H1 (cell line): Measurements from ENCODE around the gene SS18L1. TPM values are rescaled to one million over a fixed set of nuclear protein-coding genes. Genes with fewer than 3 reads are reported as not detected.

Experiments used
- CTCF ChIA-PET: fragments of 300-600 bp; sonication (Branson Sonifier 250); formaldehyde crosslinking; loops from one replicate; lab custom pipeline; 2021; ENCODE audit not compliant: partially characterized antibody; lab: Charles Lee
- POLR2A ChIA-PET: fragments of 300-600 bp; sonication (Branson Sonifier 250); formaldehyde crosslinking; loops from one replicate; lab custom pipeline; 2021; ENCODE audit warnings: inconsistent platforms; ENCODE audit not compliant: partially characterized antibody; lab: Charles Lee
- DNase-seq, 2 experiments: peaks; one replicate each; pipeline versions ENCODE4 v3.0.0 to v3.0.0-alpha.2; 2010 to 2022; ENCODE audit warnings: low spot score in 2 of 2, low read depth in 1 of 2, mixed read lengths in 1 of 2
- FAIRE-seq: peaks from 2 replicates; lab custom pipeline; 2011; peaks lifted over from hg19 to GRCh38; lab: Jason Lieb, UNC
- H2AFZ ChIP-seq: 2 replicates; pipeline ENCODE4 v1.8.1; 2012; ENCODE audit warnings: low read length, inconsistent platforms
- H2AK5ac ChIP-seq: 2 replicates; pipeline ENCODE4 v1.6.1; 2013; ENCODE audit warnings: low read depth, low read length
- H2BK120ac ChIP-seq: replicated peaks from 2 replicates; pipeline ENCODE3; 2013; ENCODE audit warnings: low read depth, low read length, inconsistent platforms
- H2BK12ac ChIP-seq: 2 replicates; pipeline ENCODE4 v1.6.1; 2013; ENCODE audit warnings: low read depth, low read length
- H2BK15ac ChIP-seq: 2 replicates; pipeline ENCODE4 v1.6.1; 2013; ENCODE audit warnings: low read length
- H2BK20ac ChIP-seq: 2 replicates; pipeline ENCODE4 v1.6.1; 2013; ENCODE audit warnings: low read length
- H2BK5ac ChIP-seq: 2 replicates; pipeline ENCODE4 v1.6.1; 2013; ENCODE audit warnings: low read depth, low read length
- H3K14ac ChIP-seq: 2 replicates; pipeline ENCODE4 v1.6.1; 2013; ENCODE audit warnings: inconsistent platforms; ENCODE audit not compliant: insufficient read length
- H3K18ac ChIP-seq: 2 replicates; pipeline ENCODE4 v1.6.1; 2013; ENCODE audit warnings: low read length; ENCODE audit errors: extremely low read depth
- H3K23ac ChIP-seq: 2 replicates; pipeline ENCODE4 v1.6.1; 2013; ENCODE audit warnings: inconsistent platforms; ENCODE audit not compliant: insufficient read length
- H3K23me2 ChIP-seq: 2 replicates; pipeline ENCODE4 v1.6.1; 2013; ENCODE audit warnings: low read depth, low read length
- H3K27ac ChIP-seq: 2 replicates; pipeline ENCODE4 v1.6.1; 2011; ENCODE audit warnings: low read depth, low read length, inconsistent platforms
- H3K27me3 ChIP-seq, 4 experiments: replicated peaks in 1 of 4; 1 replicate in 1 of 4; 2 replicates in 3 of 4; pipeline versions ENCODE4 v1.6.1 to v1.8.1; 2011 to 2013; ENCODE audit warnings: low read length in 3 of 4, mild to moderate bottlenecking in 3 of 4, inconsistent platforms in 2 of 4, mixed read lengths in 2 of 4, moderate library complexity in 1 of 4; ENCODE audit not compliant: control insufficient read depth in 3 of 4, insufficient read depth in 3 of 4; ENCODE audit errors: extremely low read depth in 1 of 4
- H3K36me3 ChIP-seq, 4 experiments: 2 replicates each; pipeline versions ENCODE4 v1.6.1 to v1.8.1; 2011 to 2013; ENCODE audit warnings: mild to moderate bottlenecking in 4 of 4, low read length in 3 of 4, moderate library complexity in 2 of 4, control low read depth in 1 of 4, inconsistent platforms in 1 of 4; ENCODE audit not compliant: insufficient read depth in 4 of 4, control insufficient read depth in 2 of 4
- H3K4ac ChIP-seq: replicated peaks from 2 replicates; pipeline ENCODE3; 2013; ENCODE audit warnings: low read length, low read depth, mixed read lengths, inconsistent platforms; ENCODE audit not compliant: insufficient read length
- H3K4me1 ChIP-seq, 4 experiments: replicated peaks in 1 of 4; 1 replicate in 1 of 4; 2 replicates in 3 of 4; pipeline versions ENCODE4 v1.6.1 to v1.8.1; 2011 to 2013; ENCODE audit warnings: low read length in 3 of 4, inconsistent platforms in 2 of 4, mixed read lengths in 1 of 4; ENCODE audit not compliant: insufficient read depth in 4 of 4, control insufficient read depth in 3 of 4
- H3K4me2 ChIP-seq, 2 experiments: 2 replicates each; pipeline versions ENCODE4 v1.6.1 to v1.8.1; 2011 to 2013; ENCODE audit warnings: low read depth in 2 of 2, low read length in 2 of 2, control low read depth in 1 of 2, inconsistent platforms in 1 of 2, mild to moderate bottlenecking in 1 of 2; ENCODE audit not compliant: insufficient read depth in 1 of 2
- H3K4me3 ChIP-seq, 4 experiments: fragments of 200-600, 300-600 bp in 1 of 4; sonication (generic), shearing (Covaris generic), sonication (Bioruptor Twin) in 1 of 4; 2 replicates each; pipeline versions ENCODE4 v1.5.1 to v1.8.1; 2011 to 2016; ENCODE audit warnings: low read length in 4 of 4, low read depth in 3 of 4, control low read depth in 2 of 4, inconsistent platforms in 2 of 4, mild to moderate bottlenecking in 2 of 4, mixed read lengths in 1 of 4, moderate library complexity in 1 of 4; ENCODE audit not compliant: insufficient read depth in 2 of 4; ENCODE audit errors: extremely low read depth in 1 of 4
- H3K56ac ChIP-seq: replicated peaks from 2 replicates; pipeline ENCODE3; 2013; ENCODE audit warnings: low read depth, mild to moderate bottlenecking, mixed read lengths, low read length, inconsistent platforms; ENCODE audit not compliant: insufficient read length
- H3K79me1 ChIP-seq: 2 replicates; pipeline ENCODE4 v1.6.1; 2013; ENCODE audit warnings: low read depth, low read length, control low read depth
- H3K79me2 ChIP-seq, 2 experiments: 2 replicates each; pipeline versions ENCODE4 v1.6.1 to v1.8.1; 2012 to 2013; ENCODE audit warnings: low read length in 2 of 2, mild to moderate bottlenecking in 2 of 2, inconsistent platforms in 1 of 2; ENCODE audit not compliant: insufficient read depth in 2 of 2, control insufficient read depth in 1 of 2
- H3K9ac ChIP-seq, 4 experiments: replicated peaks in 1 of 4; 1 replicate in 1 of 4; 2 replicates in 3 of 4; pipeline versions ENCODE4 v1.6.1 to v1.8.1; 2011 to 2013; ENCODE audit warnings: low read depth in 3 of 4, low read length in 3 of 4, control low read depth in 2 of 4, mild to moderate bottlenecking in 2 of 4, moderate library complexity in 2 of 4, inconsistent platforms in 1 of 4; ENCODE audit errors: extremely low read depth in 1 of 4
- H3K9me3 ChIP-seq, 2 experiments: 2 replicates each; pipeline versions ENCODE4 v1.6.1 to v1.8.1; 2012 to 2013; ENCODE audit warnings: mild to moderate bottlenecking in 2 of 2, moderate library complexity in 2 of 2, control low read depth in 1 of 2, inconsistent platforms in 1 of 2, low read depth in 1 of 2, low read length in 1 of 2, mixed read lengths in 1 of 2; ENCODE audit not compliant: insufficient read depth in 2 of 2
- H4K20me1 ChIP-seq, 2 experiments: replicated peaks in 1 of 2; 2 replicates each; pipeline versions ENCODE3 to v1.8.1; 2011 to 2013; ENCODE audit warnings: inconsistent platforms in 2 of 2, low read length in 2 of 2, mild to moderate bottlenecking in 1 of 2; ENCODE audit not compliant: insufficient read depth in 2 of 2, control insufficient read depth in 1 of 2
- H4K5ac ChIP-seq: 2 replicates; pipeline ENCODE4 v1.6.1; 2013; ENCODE audit warnings: low read length, low read depth, mixed read lengths, inconsistent platforms; ENCODE audit not compliant: insufficient read length
- H4K8ac ChIP-seq: 2 replicates; pipeline ENCODE4 v1.8.0; 2013; ENCODE audit warnings: mild to moderate bottlenecking, moderate library complexity, low read length, inconsistent platforms; ENCODE audit not compliant: insufficient read depth; ENCODE audit errors: extremely low read depth
- H4K91ac ChIP-seq: replicated peaks from 2 replicates; pipeline ENCODE3; 2013; ENCODE audit warnings: low read length, mixed read lengths, inconsistent platforms; ENCODE audit not compliant: insufficient read length
- BACH1 ChIP-seq: IDR thresholded peaks from 2 replicates; pipeline ENCODE4 v1.6.1; 2012; ENCODE audit warnings: low read length, improper control_type of control experiment
- BRCA1 ChIP-seq: IDR thresholded peaks from 2 replicates; pipeline ENCODE4 v1.6.1; 2012; ENCODE audit warnings: low read depth, low read length, improper control_type of control experiment
- CBX5 ChIP-seq: fragments of 300-800, 300-1000 bp; sonication (generic); IDR thresholded peaks from 2 replicates; pipeline ENCODE4 v1.7.1; 2016; ENCODE audit warnings: antibody characterized with exemption, low read length, low read depth
- CHD1 ChIP-seq: IDR thresholded peaks from 2 replicates; pipeline ENCODE4 v1.6.1; 2012; ENCODE audit warnings: low read depth, low read length, improper control_type of control experiment
- CTCF ChIP-seq, 3 experiments: IDR thresholded peaks; 1 replicate in 2 of 3; 2 replicates in 1 of 3; pipeline versions ENCODE4 v1.5.1 to v1.6.1; 2011; ENCODE audit warnings: low read length in 3 of 3, mild to moderate bottlenecking in 3 of 3, inconsistent platforms in 2 of 3, low read depth in 1 of 3, moderate library complexity in 1 of 3; ENCODE audit not compliant: insufficient read depth in 1 of 3; ENCODE audit errors: control extremely low read depth in 1 of 3
- EGR1 ChIP-seq: IDR thresholded peaks from 2 replicates; pipeline ENCODE4 v1.6.1; 2011; ENCODE audit warnings: low read depth, low read length, borderline replicate concordance
- FOSL1 ChIP-seq: IDR thresholded peaks from 2 replicates; pipeline ENCODE4 v1.6.1; 2011; ENCODE audit warnings: mild to moderate bottlenecking, low read depth, low read length, moderate library complexity; ENCODE audit not compliant: insufficient read depth
- MAFK ChIP-seq: IDR thresholded peaks from 2 replicates; pipeline ENCODE4 v1.6.1; 2012; ENCODE audit warnings: low read depth, mild to moderate bottlenecking, improper control_type of control experiment, low read length
- RXRA ChIP-seq: IDR thresholded peaks from 2 replicates; pipeline ENCODE4 v1.6.1; 2011; ENCODE audit warnings: low read depth, mild to moderate bottlenecking, low read length, moderate library complexity; ENCODE audit not compliant: insufficient read depth
- SAP30 ChIP-seq: fragments of 300-600 bp; sonication (generic); IDR thresholded peaks from 2 replicates; pipeline ENCODE4 v1.7.1; 2012; ENCODE audit warnings: low read length, moderate library complexity, mild to moderate bottlenecking, inconsistent platforms; ENCODE audit not compliant: insufficient read depth, insufficient replicate concordance
- SIRT6 ChIP-seq: IDR thresholded peaks from one replicate; pipeline ENCODE4 v1.7.1; 2012; ENCODE audit warnings: low read length, inconsistent platforms
- WGBS, 2 experiments: shearing (Covaris generic) in 1 of 2; methylation state at CpG; one replicate each; pipeline versions ENCODE4 v1.1.6 to v1.1.7; 2013 to 2015; ENCODE audit warnings: low lambda C conversion rate in 2 of 2, mixed read lengths in 2 of 2, inconsistent platforms in 1 of 2, low coverage in 1 of 2, missing lambda C conversion rate in 1 of 2; ENCODE audit not compliant: insufficient replicate concordance in 2 of 2, insufficient coverage in 1 of 2, insufficient read length in 1 of 2; ENCODE audit errors: extremely low coverage in 1 of 2, missing lambda C conversion rate in 1 of 2; 5-methylcytosine and 5-hydroxymethylcytosine counted together
- polyA plus RNA-seq, 7 experiments: library from polyadenylated mRNA; depleted of rRNA in 3 of 7; stranded (reverse) in 5 of 7; unstranded in 2 of 7; fragments of >200 nt in 5 of 7; fragments of 200-250 nt in 2 of 7; gene quantifications; 1 replicate in 5 of 7; 2 replicates in 1 of 7; 4 replicates in 1 of 7; pipeline versions ENCODE4 v1.2.1 to v1.2.3, GENCODE V29; 2011 to 2013; ENCODE audit warnings: missing spikeins in 2 of 7, mixed read lengths in 2 of 7
- total RNA-seq: library from RNA; stranded (reverse); fragmentation: NEBNext Ultra II Directional; extraction: Animal tissue kit (Norgen Biotek cat#: 25700); gene quantifications from 2 replicates; pipeline ENCODE4 v1.2.1, GENCODE V29; 2021

Gene SS18L1
- total and polyA plus RNA-seq, 2 of the 8 experiments (the other 6 are each of a cell fraction or from before 2014, with no cell fraction given): 28.4 to 29.7 TPM

- Histone ChIP-seq H2BK120ac (no peak overlapping the region), H3K23ac (no peak overlapping the region), H4K8ac (no peak overlapping the region), H3K9me3 (peaks cover 0 to 5% of the 10 kb centered on the region in 2 experiments; a peak in 1 of 4 replicates), H3K27ac (no peak overlapping the region), H2BK5ac (no peak overlapping the region), H3K36me3 (no peaks in the 10 kb centered on the region), H2AFZ (no peak overlapping the region), H3K4me1 (peaks cover 0 to 7% (median 5%) of the 10 kb centered on the region in 4 experiments; a peak in 5 of 7 replicates), H3K79me2 (no peaks in the 10 kb centered on the region), H3K4me3 (no peak overlapping the region), H2BK20ac (no peak overlapping the region), H2BK12ac (no peak overlapping the region), H3K4ac (no peak overlapping the region), H2BK15ac (peak overlapping the region; percentile 36; the same call in 1 of the 2 replicates), H3K79me1 (0 out of 2 replicates have a peak, but pooled peaks cover 2% of the 10 kb centered on the region), H3K9ac (no peak overlapping the region), H3K23me2 (peaks cover 18% of the 10 kb centered on the region), H4K91ac (no peak overlapping the region), H3K18ac (no peak overlapping the region), H3K4me2 (no peak overlapping the region), H2AK5ac (peak overlapping the region; percentile 89), H4K20me1 (peaks cover 0 to 15% of the 10 kb centered on the region in 2 experiments), H3K14ac (no peak overlapping the region), H4K5ac (no peak overlapping the region), H3K27me3 (peaks cover 0 to 9% (median 2%) of the 10 kb centered on the region in 4 experiments; a peak in 3 of 7 replicates), H3K56ac (peak overlapping the region; percentile 94)
- ChIA-PET CTCF (interaction anchor here (1.0 kb wide), 1 partner anchor 30 kb away, joined by 3 read pairs; no protein-coding TSS in a partner anchor), POLR2A (no interaction called here)
- DNase-seq (no peak), FAIRE-seq (no peak)
- TF ChIP-seq CHD1: no peak
- TF ChIP-seq CBX5: no peak
- no peak for TF ChIP-seq FOSL1
- no peak for TF ChIP-seq MAFK
- no peak for TF ChIP-seq SIRT6
- no peak for TF ChIP-seq BACH1
- no peak for TF ChIP-seq RXRA
- TF ChIP-seq SAP30: no peak
- no peak for TF ChIP-seq EGR1
- TF ChIP-seq BRCA1: no peak
- TF ChIP-seq CTCF (IDR thresholded peaks at IDR 0.05; ENCODE audit: control extremely low read depth in 1 of 3, insufficient read depth in 1 of 3, low read depth in 1 of 3, low read length in 3 of 3): no peak
- WGBS, 2 experiments: 90 to 100% methylated on average over 2 of the region's 2 CpGs
Measured at GRCh38 chr20:62230276-62230675, 86.7 kb downstream of the SS18L1 start.
